HUES48 (cell line): ENCODE results near the gene PRMT1.

Experiments used
- H3K27ac ChIP-seq: one replicate; pipeline ENCODE4 v1.7.0; 2013; ENCODE audit warnings: low read depth, low read length, inconsistent platforms
- H3K27me3 ChIP-seq: 2 replicates; pipeline ENCODE4 v1.6.1; 2013; ENCODE audit warnings: mild to moderate bottlenecking, low read length; ENCODE audit not compliant: control insufficient read depth, insufficient read depth
- H3K36me3 ChIP-seq: 2 replicates; pipeline ENCODE4 v1.6.1; 2013; ENCODE audit warnings: low read length; ENCODE audit not compliant: control insufficient read depth, insufficient read depth
- H3K4me1 ChIP-seq: 2 replicates; pipeline ENCODE4 v1.6.1; 2013; ENCODE audit warnings: mild to moderate bottlenecking, low read length; ENCODE audit not compliant: control insufficient read depth, insufficient read depth
- H3K4me3 ChIP-seq: 2 replicates; pipeline ENCODE4 v1.5.1; 2013; ENCODE audit warnings: mild to moderate bottlenecking, low read depth, low read length
- H3K9ac ChIP-seq: 2 replicates; pipeline ENCODE4 v1.6.1; 2013; ENCODE audit warnings: mild to moderate bottlenecking, low read depth, low read length, moderate library complexity
- H3K9me3 ChIP-seq: 2 replicates; pipeline ENCODE4 v1.6.1; 2013; ENCODE audit warnings: low read length; ENCODE audit not compliant: control insufficient read depth, insufficient read depth

PRMT1 gene

GRCh38 chr19:49639401-49640112 lies 37.5 kb upstream of the PRMT1 start:
- Histone ChIP-seq H3K9me3 (no peaks in the 10 kb centered on the region), H3K4me1 (peaks cover 26% of the 10 kb centered on the region), H3K36me3 (no peaks in the 10 kb centered on the region), H3K27ac (no peak overlapping the region), H3K9ac (no peak overlapping the region), H3K4me3 (peak overlapping the region; percentile 58), H3K27me3 (no peaks in the 10 kb centered on the region)

- peak within 1 kb of the TSS; percentile 93 for H3K4me3 ChIP-seq
- H3K27me3 ChIP-seq: no peaks in the 10 kb centered on the region
- peaks cover 6% of the 10 kb centered on the region; the same call in 1 of the 2 replicates for H3K36me3 ChIP-seq
- H3K27ac ChIP-seq: peak within 1 kb of the TSS; percentile 100
- peak within 1 kb of the TSS; percentile 90 for H3K9ac ChIP-seq
- peaks cover 26% of the 10 kb centered on the region for H3K4me1 ChIP-seq
- no peaks in the 10 kb centered on the region for H3K9me3 ChIP-seq
Observed at GRCh38 chr19:49640113-49640898, 36.8 kb upstream of the PRMT1 start, which contains the start of gene RRAS. RRAS (minus strand) TSS chr19:49640143; CDS start chr19:49640098, 45 bp downstream.

GRCh38 chr19:49641688-49642491 lies 35.2 kb upstream of the PRMT1 start, which contains the start of gene SCAF1:
SCAF1 (plus strand) TSS chr19:49642209; CDS start chr19:49645027, 2,818 bp downstream.
- H3K9me3 ChIP-seq: no peaks in the 10 kb centered on the region
- H3K9ac ChIP-seq: peak within 1 kb of the TSS; percentile 90
- H3K27ac ChIP-seq: peak within 1 kb of the TSS; percentile 100
- H3K36me3 ChIP-seq: peaks cover 22% of the 10 kb centered on the region
- H3K27me3 ChIP-seq: no peaks in the 10 kb centered on the region
- peaks cover 26% of the 10 kb centered on the region for H3K4me1 ChIP-seq
- peak within 1 kb of the TSS; percentile 93 for H3K4me3 ChIP-seq

GRCh38 chr19:49642492-49643035 lies 34.5 kb upstream of the PRMT1 start:
- Histone ChIP-seq H3K4me1 (peaks cover 26% of the 10 kb centered on the region), H3K9me3 (no peaks in the 10 kb centered on the region), H3K4me3 (peak overlapping the region; percentile 93), H3K9ac (peak overlapping the region; percentile 86), H3K27me3 (no peaks in the 10 kb centered on the region), H3K27ac (peak overlapping the region; percentile 94), H3K36me3 (peaks cover 29% of the 10 kb centered on the region)

GRCh38 chr19:49643466-49643865 lies 33.6 kb upstream of the PRMT1 start:
- peaks cover 20% of the 10 kb centered on the region for H3K4me1 ChIP-seq
- H3K27ac ChIP-seq: no peak overlapping the region
- H3K9ac ChIP-seq: no peak overlapping the region
- H3K9me3 ChIP-seq: no peaks in the 10 kb centered on the region
- no peak overlapping the region for H3K4me3 ChIP-seq
- H3K27me3 ChIP-seq: no peaks in the 10 kb centered on the region
- H3K36me3 ChIP-seq: peaks cover 34% of the 10 kb centered on the region

- Histone ChIP-seq H3K9ac (no peak overlapping the region), H3K9me3 (no peaks in the 10 kb centered on the region), H3K36me3 (peaks cover 52% of the 10 kb centered on the region), H3K4me1 (peaks cover 18% of the 10 kb centered on the region), H3K27ac (no peak overlapping the region), H3K27me3 (no peaks in the 10 kb centered on the region), H3K4me3 (no peak overlapping the region)
Observed at GRCh38 chr19:49645592-49645991, 31.5 kb upstream of the PRMT1 start.

- H3K27ac ChIP-seq: no peak overlapping the region
- no peak overlapping the region for H3K4me3 ChIP-seq
- peaks cover 54% of the 10 kb centered on the region for H3K36me3 ChIP-seq
- H3K9ac ChIP-seq: no peak overlapping the region
- H3K27me3 ChIP-seq: no peaks in the 10 kb centered on the region
- H3K4me1 ChIP-seq: peaks cover 15% of the 10 kb centered on the region
- H3K9me3 ChIP-seq: no peaks in the 10 kb centered on the region
Observed at GRCh38 chr19:49645995-49646394, 31.1 kb upstream of the PRMT1 start.

GRCh38 chr19:49646586-49646985 lies 30.5 kb upstream of the PRMT1 start:
- H3K36me3 ChIP-seq: peaks cover 58% of the 10 kb centered on the region

GRCh38 chr19:49651029-49651819 lies 25.8 kb upstream of the PRMT1 start:
- no peaks in the 10 kb centered on the region for H3K27me3 ChIP-seq
- H3K4me1 ChIP-seq: peaks cover 1% of the 10 kb centered on the region; the same call in 1 of the 2 replicates
- peaks cover 83% of the 10 kb centered on the region for H3K36me3 ChIP-seq
- H3K9ac ChIP-seq: no peak overlapping the region
- H3K9me3 ChIP-seq: no peaks in the 10 kb centered on the region
- H3K4me3 ChIP-seq: no peak overlapping the region
- H3K27ac ChIP-seq: no peak overlapping the region

More at GRCh38 chr19:49646586-49646985, 30.5 kb upstream of the PRMT1 start:
- Histone ChIP-seq H3K27ac (no peak overlapping the region), H3K27me3 (no peaks in the 10 kb centered on the region), H3K9ac (no peak overlapping the region), H3K9me3 (no peaks in the 10 kb centered on the region), H3K4me1 (peaks cover 9% of the 10 kb centered on the region), H3K4me3 (no peak overlapping the region)
